Activated CD4-positive, alpha-beta T cell treated with anti-CD3 and anti-CD28 coated beads, Interleukin-2, Interleukin-6, amounts not matched to agents 100 ng/mL and 50 ng/mL, durations not matched to agents 16 hours and 8 hours (primary cell): ENCODE results near the gene CFHR5.
"Not testable (repeated sequence)": the region's sequence is repeated elsewhere in the genome, so short reads cannot be mapped to it uniquely, and the experiment has no call there.

Experiments used
- DNase-seq: peaks from one replicate; pipeline ENCODE4 v3.0.0-alpha.2; 2020

CFHR5 gene

DNA sequence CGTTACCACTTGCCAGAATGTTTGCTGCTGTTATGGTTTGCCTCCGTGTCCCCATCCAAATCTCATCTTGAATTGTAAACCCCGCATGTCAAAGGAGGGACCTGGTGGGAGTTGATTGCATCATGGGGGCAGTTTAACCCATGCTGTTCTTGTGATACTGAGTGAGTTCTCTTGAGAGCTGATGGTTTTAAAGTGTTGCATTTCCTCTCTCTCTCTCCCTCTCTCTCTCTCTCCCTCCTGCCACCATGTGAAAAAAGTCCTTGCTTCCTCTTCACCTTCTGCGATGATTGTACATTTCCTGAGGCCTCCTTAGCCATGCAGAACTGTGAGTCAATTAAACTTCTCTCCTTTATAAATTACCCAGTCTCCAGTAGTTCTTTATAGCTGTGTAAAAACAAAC lies 44.4 kb downstream of the CFHR5 start:
- no peak for DNase-seq

GRCh38 chr1:197024460-197024859 lies 47.1 kb downstream of the CFHR5 start:
- no peak for DNase-seq

DNA sequence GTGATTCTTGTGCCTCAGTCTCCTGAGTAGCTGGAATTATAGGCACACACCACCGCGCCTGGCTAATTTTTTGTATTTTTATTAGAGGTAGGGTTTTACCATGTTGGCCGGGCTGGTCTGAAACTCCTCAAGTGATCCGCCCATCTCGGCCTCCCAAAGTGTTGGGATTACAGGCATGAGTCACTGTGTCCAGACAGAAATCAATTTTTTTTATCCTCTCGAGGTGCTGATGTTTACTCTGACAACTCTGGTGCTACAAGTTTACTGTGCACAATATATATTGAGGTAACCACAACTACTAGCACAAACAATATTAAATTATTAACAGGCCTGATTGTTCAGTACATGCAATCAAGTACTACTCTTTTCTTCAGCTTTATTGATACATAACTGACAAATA lies 50.0 kb downstream of the CFHR5 start:
- no peak for DNase-seq

DNA sequence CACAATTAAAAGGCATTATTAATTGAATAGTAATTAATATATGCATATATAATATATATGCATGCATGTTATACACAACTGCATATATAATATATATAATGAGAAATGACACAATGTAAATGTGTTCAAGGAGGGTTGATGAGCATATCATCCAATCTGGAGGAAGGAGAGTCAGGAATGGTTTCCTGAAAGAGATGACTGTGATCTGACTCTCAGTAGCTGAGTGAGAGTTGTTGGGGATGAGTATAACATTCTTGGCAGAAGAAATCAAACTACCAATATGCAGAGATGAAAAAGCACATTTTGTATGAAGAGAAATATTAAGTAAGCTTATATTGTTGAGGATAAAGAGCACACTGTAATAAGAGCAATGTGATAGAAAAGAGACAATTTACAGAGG lies 52.4 kb downstream of the CFHR5 start:
- DNase-seq = no peak

DNA sequence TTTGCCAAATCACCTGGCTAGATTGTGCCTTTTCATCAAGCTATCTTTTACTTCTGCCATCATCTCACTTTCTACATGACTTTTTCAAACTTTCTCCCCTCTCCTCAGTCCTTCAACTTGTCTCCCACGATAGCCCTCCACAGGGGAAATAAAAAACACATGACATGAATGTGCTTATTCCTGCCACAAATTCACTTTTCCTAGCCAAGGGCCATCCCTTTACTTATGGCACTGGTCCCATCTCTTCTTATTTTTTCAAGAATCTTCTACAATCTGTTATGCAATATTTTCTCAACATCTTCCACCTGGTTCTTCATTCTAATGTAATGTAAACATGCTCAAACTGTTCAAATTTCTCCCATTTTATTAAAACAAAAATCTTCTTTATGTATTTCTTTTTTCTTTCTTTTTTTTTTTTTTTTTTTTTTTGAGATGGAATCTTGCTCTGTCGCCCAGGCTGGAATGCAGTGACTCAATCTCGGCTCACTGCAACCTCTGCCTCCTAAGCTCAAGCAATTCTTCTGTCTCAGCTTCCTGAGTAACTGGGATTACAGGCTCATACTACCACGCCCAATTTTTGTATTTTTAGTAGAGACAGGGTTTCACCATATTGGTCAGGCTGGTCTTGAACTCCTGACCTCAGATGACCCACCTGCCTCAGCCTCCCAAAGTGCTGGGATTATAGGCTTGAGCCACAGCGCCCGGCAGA lies 57.4 kb downstream of the CFHR5 start:
- DNase-seq = not testable (repeated sequence)

GRCh38 chr1:197036861-197037260 lies 59.5 kb downstream of the CFHR5 start:
- DNase-seq = no peak

GRCh38 chr1:197041486-197042353 lies 64.4 kb downstream of the CFHR5 start:
- DNase-seq = no peak

GRCh38 chr1:197042676-197043341 lies 65.5 kb downstream of the CFHR5 start:
- no peak for DNase-seq

- DNase-seq = no peak
Measured at GRCh38 chr1:197049100-197049499, 71.7 kb downstream of the CFHR5 start.
